GM23338 (cell line): Measurements from ENCODE around the gene CCDC9B.

Experiments used
- CREB1 ChIP-seq: fragments of 250-450 bp; sonication (Bioruptor Pico); IDR thresholded peaks from 2 replicates; pipeline ENCODE4 v1.5.0; 2020; ENCODE audit warnings: low read depth, mild to moderate bottlenecking, moderate library complexity
- EZH2 ChIP-seq: fragments of 200-600 bp; sonication (generic); IDR thresholded peaks from one replicate; pipeline ENCODE4 v1.8.0; 2017; ENCODE audit warnings: antibody characterized with exemption, mild to moderate bottlenecking, low read depth; ENCODE audit not compliant: unreplicated experiment
- EZH2phosphoT487 ChIP-seq: fragments of 200-600 bp; sonication (generic); IDR thresholded peaks from one replicate; pipeline ENCODE4 v1.8.1; 2018; ENCODE audit warnings: antibody characterized with exemption; ENCODE audit not compliant: unreplicated experiment
- JUNB ChIP-seq: IDR thresholded peaks from one replicate; pipeline ENCODE4 v1.6.1; 2016; ENCODE audit warnings: antibody characterized with exemption; ENCODE audit not compliant: unreplicated experiment
- POLR2AphosphoS5 ChIP-seq: IDR thresholded peaks from 2 replicates; pipeline ENCODE4 v1.6.1; 2016; ENCODE audit warnings: antibody characterized with exemption, low read depth
- TF ChIP-seq, protein P1 (sequence below), 2 experiments: fragments of 200-600 bp in 1 of 2; sonication (generic) in 1 of 2; conservative IDR thresholded peaks; 2 replicates each; pipeline versions ENCODE4 v1.5.1 to v1.6.1; 2016 to 2017; ENCODE audit warnings: antibody characterized with exemption in 2 of 2, low read depth in 2 of 2, mild to moderate bottlenecking in 2 of 2, moderate library complexity in 1 of 2
- TF ChIP-seq, protein P2 (sequence below): IDR thresholded peaks from one replicate; pipeline ENCODE4 v1.6.1; 2018; ENCODE audit warnings: antibody characterized with exemption; ENCODE audit not compliant: unreplicated experiment
- TF ChIP-seq, protein P3 (sequence below): fragments of 250-450 bp; sonication (Bioruptor Pico); IDR thresholded peaks from 2 replicates; pipeline ENCODE4 v1.5.0; 2020; ENCODE audit warnings: mild to moderate bottlenecking, moderate library complexity

DNA sequence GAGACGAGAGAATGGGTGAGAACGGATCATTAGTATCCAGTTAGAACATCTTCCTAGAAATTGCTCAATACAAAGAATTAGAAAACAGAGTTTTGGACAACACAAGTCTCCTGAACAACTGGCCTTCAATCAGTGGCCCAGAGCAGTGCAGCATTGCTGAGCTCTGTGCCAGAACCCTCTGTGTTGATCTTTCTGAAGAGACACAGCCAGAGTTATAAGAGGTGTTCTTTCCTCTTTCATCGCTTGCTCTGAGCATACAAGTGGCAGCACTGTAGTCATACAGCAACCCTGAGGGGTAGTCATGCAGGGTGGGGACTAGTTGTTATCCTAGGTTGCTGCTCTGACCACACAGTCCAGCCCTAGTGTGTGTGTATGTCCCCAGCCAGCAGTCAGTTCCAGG lies 45.7 kb upstream of the CCDC9B start:
- TF ChIP-seq, protein P1, sequence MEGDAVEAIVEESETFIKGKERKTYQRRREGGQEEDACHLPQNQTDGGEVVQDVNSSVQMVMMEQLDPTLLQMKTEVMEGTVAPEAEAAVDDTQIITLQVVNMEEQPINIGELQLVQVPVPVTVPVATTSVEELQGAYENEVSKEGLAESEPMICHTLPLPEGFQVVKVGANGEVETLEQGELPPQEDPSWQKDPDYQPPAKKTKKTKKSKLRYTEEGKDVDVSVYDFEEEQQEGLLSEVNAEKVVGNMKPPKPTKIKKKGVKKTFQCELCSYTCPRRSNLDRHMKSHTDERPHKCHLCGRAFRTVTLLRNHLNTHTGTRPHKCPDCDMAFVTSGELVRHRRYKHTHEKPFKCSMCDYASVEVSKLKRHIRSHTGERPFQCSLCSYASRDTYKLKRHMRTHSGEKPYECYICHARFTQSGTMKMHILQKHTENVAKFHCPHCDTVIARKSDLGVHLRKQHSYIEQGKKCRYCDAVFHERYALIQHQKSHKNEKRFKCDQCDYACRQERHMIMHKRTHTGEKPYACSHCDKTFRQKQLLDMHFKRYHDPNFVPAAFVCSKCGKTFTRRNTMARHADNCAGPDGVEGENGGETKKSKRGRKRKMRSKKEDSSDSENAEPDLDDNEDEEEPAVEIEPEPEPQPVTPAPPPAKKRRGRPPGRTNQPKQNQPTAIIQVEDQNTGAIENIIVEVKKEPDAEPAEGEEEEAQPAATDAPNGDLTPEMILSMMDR (conservative IDR thresholded peaks at IDR 0.05; ENCODE audit: low read depth in 2 of 2): no peak
- no peak for TF ChIP-seq CREB1
- TF ChIP-seq EZH2phosphoT487: no peak
- TF ChIP-seq POLR2AphosphoS5: no peak
- TF ChIP-seq, protein P2, sequence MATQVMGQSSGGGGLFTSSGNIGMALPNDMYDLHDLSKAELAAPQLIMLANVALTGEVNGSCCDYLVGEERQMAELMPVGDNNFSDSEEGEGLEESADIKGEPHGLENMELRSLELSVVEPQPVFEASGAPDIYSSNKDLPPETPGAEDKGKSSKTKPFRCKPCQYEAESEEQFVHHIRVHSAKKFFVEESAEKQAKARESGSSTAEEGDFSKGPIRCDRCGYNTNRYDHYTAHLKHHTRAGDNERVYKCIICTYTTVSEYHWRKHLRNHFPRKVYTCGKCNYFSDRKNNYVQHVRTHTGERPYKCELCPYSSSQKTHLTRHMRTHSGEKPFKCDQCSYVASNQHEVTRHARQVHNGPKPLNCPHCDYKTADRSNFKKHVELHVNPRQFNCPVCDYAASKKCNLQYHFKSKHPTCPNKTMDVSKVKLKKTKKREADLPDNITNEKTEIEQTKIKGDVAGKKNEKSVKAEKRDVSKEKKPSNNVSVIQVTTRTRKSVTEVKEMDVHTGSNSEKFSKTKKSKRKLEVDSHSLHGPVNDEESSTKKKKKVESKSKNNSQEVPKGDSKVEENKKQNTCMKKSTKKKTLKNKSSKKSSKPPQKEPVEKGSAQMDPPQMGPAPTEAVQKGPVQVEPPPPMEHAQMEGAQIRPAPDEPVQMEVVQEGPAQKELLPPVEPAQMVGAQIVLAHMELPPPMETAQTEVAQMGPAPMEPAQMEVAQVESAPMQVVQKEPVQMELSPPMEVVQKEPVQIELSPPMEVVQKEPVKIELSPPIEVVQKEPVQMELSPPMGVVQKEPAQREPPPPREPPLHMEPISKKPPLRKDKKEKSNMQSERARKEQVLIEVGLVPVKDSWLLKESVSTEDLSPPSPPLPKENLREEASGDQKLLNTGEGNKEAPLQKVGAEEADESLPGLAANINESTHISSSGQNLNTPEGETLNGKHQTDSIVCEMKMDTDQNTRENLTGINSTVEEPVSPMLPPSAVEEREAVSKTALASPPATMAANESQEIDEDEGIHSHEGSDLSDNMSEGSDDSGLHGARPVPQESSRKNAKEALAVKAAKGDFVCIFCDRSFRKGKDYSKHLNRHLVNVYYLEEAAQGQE: no peak
- TF ChIP-seq, protein P3, sequence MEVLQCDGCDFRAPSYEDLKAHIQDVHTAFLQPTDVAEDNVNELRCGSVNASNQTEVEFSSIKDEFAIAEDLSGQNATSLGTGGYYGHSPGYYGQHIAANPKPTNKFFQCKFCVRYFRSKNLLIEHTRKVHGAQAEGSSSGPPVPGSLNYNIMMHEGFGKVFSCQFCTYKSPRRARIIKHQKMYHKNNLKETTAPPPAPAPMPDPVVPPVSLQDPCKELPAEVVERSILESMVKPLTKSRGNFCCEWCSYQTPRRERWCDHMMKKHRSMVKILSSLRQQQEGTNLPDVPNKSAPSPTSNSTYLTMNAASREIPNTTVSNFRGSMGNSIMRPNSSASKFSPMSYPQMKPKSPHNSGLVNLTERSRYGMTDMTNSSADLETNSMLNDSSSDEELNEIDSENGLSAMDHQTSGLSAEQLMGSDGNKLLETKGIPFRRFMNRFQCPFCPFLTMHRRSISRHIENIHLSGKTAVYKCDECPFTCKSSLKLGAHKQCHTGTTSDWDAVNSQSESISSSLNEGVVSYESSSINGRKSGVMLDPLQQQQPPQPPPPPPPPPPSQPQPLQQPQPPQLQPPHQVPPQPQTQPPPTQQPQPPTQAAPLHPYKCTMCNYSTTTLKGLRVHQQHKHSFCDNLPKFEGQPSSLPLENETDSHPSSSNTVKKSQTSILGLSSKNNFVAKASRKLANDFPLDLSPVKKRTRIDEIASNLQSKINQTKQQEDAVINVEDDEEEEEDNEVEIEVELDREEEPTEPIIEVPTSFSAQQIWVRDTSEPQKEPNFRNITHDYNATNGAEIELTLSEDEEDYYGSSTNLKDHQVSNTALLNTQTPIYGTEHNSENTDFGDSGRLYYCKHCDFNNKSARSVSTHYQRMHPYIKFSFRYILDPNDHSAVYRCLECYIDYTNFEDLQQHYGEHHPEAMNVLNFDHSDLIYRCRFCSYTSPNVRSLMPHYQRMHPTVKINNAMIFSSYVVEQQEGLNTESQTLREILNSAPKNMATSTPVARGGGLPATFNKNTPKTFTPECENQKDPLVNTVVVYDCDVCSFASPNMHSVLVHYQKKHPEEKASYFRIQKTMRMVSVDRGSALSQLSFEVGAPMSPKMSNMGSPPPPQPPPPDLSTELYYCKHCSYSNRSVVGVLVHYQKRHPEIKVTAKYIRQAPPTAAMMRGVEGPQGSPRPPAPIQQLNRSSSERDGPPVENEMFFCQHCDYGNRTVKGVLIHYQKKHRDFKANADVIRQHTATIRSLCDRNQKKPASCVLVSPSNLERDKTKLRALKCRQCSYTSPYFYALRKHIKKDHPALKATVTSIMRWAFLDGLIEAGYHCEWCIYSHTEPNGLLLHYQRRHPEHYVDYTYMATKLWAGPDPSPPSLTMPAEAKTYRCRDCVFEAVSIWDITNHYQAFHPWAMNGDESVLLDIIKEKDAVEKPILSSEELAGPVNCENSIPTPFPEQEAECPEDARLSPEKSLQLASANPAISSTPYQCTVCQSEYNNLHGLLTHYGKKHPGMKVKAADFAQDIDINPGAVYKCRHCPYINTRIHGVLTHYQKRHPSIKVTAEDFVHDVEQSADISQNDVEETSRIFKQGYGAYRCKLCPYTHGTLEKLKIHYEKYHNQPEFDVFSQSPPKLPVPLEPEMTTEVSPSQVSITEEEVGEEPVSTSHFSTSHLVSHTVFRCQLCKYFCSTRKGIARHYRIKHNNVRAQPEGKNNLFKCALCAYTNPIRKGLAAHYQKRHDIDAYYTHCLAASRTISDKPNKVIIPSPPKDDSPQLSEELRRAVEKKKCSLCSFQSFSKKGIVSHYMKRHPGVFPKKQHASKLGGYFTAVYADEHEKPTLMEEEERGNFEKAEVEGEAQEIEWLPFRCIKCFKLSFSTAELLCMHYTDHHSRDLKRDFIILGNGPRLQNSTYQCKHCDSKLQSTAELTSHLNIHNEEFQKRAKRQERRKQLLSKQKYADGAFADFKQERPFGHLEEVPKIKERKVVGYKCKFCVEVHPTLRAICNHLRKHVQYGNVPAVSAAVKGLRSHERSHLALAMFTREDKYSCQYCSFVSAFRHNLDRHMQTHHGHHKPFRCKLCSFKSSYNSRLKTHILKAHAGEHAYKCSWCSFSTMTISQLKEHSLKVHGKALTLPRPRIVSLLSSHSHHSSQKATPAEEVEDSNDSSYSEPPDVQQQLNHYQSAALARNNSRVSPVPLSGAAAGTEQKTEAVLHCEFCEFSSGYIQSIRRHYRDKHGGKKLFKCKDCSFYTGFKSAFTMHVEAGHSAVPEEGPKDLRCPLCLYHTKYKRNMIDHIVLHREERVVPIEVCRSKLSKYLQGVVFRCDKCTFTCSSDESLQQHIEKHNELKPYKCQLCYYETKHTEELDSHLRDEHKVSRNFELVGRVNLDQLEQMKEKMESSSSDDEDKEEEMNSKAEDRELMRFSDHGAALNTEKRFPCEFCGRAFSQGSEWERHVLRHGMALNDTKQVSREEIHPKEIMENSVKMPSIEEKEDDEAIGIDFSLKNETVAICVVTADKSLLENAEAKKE (CRISPR knock-in tag): no peak
- TF ChIP-seq EZH2: no peak
- TF ChIP-seq JUNB: no peak
